HG03039 (cell line): ENCODE data around the gene ATAD3B.
"Not testable (repeated sequence)": the region's sequence is repeated elsewhere in the genome, so short reads cannot be mapped to it uniquely, and the experiment has no call there.

Experiments used
- ATAC-seq: cut with Tn5 transposase; IDR thresholded peaks from one replicate; pipeline ENCODE4 v1.9.1; 2021; ENCODE audit warnings: mild to moderate bottlenecking, moderate library complexity; ENCODE audit not compliant: unreplicated experiment

Gene ATAD3B

DNA sequence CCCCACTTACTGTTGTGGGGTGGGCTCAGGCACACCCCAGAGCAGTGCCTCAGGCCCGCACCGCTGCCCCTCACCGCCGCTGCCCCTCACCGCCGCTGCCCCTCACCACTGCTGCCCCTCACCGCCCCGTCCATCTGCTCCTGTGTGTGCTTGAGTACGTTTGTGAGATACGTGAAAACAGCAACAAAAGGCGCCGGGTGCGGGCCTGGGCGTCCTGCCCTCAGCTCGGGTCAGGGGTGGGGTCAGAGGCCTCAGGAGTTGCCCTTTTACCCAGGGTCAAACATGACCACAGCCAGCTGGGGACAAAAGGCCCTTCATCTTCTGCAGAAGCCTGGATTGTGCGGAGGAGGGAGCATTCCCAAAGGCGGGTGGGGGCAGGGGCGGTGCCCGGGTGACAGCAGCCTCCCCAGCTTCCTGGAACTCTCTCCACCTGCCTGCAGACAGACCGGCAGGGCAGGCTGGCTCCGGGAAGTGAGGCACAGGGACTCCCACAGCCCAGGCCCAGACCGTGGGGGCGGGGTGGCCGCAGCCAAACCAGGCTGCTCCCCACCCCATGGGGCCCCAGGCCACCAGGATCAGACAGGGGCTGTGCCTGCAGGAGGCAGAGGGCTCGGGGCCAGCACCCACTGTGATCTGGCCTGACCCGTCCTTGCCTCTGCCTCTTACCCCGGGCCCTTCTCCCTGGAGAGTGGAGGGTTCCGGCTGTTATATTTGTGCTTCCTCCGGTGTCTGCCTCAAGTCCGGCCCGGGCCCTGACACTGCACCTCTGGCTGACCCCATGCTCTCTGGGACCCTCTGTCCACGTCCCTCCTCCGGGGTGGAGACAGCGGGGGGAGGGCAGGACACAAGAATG, 38.4 kb upstream of the ATAD3B start:
- no peak for ATAC-seq

- ATAC-seq = no peak
These were observed 37.8 kb upstream of the ATAD3B start for GRCh38 chr1:1433804-1434130.

DNA sequence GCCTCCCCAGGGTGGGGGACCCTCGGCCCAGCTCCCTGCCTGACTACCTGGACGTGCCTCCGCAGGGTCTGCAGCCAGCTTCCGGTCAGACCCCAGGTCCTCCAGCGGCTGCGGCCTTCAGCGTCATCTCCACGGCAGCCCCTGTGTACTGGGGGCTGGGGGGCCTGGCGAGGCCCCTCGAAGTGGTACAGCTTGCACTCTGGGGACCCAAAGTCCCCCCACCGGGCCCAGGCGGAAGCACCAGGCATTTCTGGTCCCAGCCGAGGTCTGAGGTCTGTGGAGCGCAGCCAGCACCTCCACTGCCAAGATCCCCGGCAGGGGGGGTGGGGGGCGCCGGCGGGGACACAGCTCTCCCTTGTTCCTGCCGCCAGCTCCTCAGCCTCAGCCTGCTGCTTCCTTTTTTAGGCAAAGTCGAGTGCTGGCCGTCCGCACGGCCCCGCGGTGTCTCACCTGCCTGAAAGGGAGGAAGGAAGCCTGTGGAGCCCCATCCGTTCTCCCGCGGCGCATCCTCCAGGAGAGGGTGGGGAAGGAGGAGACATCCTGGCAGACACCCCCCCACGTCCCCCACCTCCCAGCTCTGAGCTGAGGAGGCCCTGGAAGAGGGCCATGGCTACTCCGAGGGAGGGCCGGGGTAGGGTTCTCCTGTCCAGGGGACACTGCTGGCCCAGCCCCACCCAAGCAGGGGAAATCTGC, 37.3 kb upstream of the ATAD3B start:
- ATAC-seq = no peak

GRCh38 chr1:1434824-1435105, 36.8 kb upstream of the ATAD3B start:
- no peak for ATAC-seq

DNA sequence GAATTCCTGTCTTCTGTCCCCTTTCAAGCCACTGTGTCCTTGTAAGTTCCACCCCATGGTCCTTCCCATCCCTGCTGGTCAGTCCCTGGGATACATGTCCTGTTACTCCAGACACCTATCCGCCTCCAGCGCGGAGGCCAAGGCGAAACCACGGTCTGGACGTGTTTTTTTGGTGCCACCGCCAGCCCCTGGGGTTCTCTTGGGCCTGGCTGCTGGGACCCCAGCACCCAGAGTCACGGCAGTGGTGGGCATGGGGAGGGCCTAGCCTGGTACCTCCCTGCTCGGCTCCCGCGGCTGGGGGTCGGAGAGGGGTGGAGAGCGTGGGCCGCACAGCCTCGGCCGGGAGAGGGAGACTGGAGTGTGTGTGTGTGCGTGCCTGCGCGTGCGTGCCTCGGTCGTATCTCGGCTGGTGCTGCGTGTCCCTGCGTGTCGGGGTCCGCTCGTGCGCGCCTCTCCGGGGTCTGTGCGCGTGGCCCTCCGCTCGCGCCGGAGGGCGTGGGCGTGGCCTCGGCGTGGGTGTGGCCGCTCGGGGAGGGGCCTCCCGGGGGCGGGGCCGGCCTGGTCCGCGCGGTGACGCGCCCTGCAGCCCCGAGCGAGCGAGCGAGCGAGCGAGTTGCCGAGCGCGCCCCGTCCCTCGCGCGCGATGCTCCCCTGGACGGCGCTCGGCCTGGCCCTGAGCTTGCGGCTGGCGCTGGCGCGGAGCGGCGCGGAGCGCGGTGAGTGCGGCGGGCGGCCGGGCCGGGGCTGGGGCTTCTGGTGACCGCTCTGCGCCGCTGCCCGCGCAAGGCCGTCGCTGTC, 36.3 kb upstream of the ATAD3B start, which contains the start of gene VWA1:
VWA1 (plus strand) TSS at position 585 of the 798 bp plus-strand sequence; CDS start at position 644, 59 bp downstream.
- no peak for ATAC-seq

DNA sequence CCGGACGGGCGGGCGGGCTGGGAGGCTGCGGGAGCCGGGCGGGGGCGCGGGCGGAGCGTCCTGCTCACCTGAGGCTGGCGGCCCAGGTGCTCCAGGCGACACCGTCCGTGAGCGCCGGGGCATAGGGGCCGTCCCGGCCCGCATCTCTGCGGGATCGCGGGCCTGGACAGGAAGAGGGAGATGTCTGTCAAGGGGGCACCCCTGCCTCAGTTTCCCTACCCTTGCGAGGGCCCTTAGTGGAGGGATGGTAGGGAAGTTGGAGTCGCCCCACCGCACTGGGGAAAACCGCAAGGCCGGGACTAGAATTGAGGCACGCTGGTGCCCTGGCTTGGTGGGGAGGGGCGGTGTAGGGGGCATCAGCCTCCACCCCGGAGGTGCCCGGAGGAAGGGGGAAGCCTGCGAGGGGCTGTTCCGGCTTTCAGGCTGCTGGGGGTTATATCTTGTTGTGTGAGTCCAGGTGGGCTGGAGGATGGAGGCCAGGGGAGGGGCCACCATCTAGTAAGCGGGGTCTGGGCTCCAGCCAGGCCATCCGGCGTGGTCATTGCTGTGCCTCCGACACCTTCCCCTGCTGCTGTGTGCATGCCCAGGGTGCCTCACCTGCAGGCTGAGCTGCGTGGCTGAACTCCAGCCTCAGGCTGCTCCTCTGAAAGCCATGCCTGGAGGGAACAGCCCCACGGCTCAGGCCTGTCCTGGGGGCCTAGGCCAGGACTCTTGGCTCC, 35.5 kb upstream of the ATAD3B start:
- ATAC-seq = no peak

GRCh38 chr1:1436630-1437032, 34.9 kb upstream of the ATAD3B start:
- no peak for ATAC-seq

DNA sequence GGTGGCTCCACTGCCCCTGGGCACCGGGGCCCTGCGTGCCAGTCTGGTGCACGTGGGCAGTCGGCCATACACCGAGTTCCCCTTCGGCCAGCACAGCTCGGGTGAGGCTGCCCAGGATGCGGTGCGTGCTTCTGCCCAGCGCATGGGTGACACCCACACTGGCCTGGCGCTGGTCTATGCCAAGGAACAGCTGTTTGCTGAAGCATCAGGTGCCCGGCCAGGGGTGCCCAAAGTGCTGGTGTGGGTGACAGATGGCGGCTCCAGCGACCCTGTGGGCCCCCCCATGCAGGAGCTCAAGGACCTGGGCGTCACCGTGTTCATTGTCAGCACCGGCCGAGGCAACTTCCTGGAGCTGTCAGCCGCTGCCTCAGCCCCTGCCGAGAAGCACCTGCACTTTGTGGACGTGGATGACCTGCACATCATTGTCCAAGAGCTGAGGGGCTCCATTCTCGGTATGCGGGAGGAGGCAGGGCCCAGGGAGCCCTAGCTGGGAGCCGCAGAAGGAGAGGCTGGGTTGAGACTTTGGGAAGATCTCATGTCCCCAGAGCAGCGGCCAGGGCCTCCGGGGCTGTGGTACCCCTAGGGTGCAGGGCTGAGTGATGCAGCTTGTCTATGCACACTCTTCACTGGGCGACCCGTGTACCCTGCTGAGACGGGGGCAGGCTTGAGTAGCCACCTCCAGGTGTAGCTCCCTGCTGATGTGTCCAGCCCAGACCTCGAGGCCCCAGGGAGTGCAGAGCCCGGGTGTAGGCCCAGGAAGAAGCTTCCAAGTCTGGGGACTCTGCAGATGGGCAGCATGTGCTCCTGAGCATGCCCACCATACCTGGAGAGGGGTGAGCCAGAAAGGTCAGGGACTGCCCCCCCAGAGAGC, 34.3 kb upstream of the ATAD3B start:
- ATAC-seq = no peak

- ATAC-seq = no peak
These were observed 33.6 kb upstream of the ATAD3B start for GRCh38 chr1:1437904-1438376.

GRCh38 chr1:1438531-1439381, 32.8 kb upstream of the ATAD3B start:
- ATAC-seq = no peak

GRCh38 chr1:1439546-1440261, 31.9 kb upstream of the ATAD3B start:
- ATAC-seq = no peak

DNA sequence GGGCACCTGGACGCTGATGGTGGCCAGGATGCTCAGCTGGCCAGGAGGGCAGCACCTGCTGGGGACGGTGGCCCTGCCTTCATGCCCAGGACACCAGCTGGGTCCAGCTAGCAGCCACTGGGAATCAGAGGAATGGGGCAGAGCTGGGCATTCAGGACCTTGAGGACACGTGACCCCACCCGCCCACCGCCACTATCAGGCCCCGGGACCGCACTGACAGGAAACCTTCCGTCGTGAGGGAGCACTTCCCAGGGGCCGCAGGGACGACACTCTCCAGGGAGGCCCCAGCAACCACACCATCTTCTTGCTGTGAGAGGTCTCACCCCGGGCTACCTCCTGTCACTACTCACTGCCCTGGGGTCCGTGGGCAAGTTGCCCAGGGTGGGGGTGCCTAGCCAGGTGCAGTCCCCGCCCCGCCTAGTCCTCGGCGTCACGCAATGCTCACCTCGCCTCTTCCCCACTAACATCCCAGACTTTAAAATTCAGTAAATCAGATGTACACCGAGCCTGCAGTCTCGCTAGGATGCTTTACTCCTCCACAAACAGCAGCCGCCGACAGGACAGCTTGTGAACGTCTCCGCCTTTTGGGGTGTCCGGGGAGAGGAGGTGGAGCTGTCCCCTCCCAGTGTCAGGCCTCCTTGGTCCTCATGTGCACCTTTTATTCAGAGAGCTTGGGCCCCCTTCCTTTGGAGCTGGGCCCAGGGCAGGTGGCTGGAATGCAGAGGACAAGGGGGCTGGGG, 31.1 kb upstream of the ATAD3B start:
- ATAC-seq = no peak

- ATAC-seq = no peak
These were observed 30.3 kb upstream of the ATAD3B start for GRCh38 chr1:1441002-1441888.

DNA sequence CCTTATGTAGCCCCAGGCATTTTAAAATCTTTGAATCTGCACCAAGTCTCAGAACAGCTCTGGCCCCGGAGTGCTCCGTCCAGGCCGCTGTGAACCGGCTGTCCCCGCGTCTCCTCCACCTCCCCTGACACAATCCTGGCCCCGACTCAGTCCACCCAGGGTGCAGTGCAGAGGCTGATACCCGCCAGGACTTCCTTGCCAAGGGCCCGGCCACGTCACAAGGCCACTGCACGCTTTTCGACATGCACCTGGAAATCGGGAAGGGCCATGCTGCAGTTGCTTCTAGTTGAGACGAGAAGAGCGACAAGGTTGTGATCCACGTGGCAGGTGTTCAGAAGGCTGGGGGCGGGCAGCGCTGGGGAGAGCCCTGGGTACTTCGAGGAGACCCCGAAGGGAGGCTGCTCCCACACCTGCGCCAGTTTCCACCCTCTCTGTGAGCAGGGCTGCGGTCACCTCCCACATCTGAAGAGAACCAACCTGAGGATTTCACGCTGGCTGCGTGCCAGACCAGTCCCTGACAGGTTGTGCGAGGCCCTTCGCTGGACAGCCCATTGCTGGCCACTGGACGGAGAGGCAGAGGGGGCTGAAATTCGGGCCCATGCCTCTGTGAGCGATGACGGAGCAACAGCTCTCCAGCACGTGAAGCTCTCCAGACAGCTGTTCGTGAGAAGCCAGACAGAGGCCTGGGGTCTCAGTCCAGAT, 29.3 kb upstream of the ATAD3B start:
- no peak for ATAC-seq

GRCh38 chr1:1446631-1447030, 24.9 kb upstream of the ATAD3B start:
- ATAC-seq = not testable (repeated sequence)

DNA sequence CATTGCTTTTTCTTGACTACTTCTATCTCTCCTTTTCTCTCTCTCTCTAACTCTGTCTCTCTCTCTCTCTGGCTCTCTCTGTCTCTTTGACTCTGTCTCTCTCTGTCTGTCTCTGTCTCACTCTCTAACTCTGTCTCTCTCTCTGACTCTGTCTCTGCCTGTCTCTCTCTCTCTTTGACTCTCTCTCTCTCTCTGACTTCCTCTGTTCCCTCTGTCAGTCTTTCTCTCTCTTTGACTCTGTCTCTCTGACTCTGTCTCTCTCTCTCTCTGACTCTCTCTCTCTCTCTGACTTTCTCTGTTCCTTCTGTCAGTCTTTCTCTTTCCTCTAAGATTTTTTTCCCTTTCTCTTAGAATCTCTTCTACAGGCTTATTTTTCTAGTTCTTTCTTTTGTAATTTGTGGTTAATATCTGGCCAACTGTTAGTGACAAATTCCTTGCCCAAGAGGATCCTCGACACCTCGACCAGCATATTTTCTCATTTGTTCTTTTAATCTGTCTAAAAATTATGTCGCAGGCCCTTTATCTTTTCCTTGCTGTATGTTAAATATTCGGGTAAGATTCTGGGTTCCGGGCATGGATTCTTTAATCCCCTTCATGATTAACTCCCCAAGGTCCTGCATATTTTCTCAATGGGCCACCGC, 22.3 kb upstream of the ATAD3B start, which contains the start of gene ATAD3C:
ATAD3C (plus strand) TSS at position 591 of the 641 bp plus-strand sequence. CDS start 995 bp downstream, outside the sequence.
- ATAC-seq = no peak
